Measurements from ENCODE around the gene CD52. TPM values are rescaled to one million over a fixed set of nuclear protein-coding genes. Genes with fewer than 3 reads are reported as not detected.
"Not testable (repeated sequence)": the region's sequence is repeated elsewhere in the genome, so short reads cannot be mapped to it uniquely, and the experiment has no call there.

Gene CD52
- total RNA-seq, 1 experiment from 2014 or later: 2.8 TPM

- POLR2A ChIA-PET; H3K4me1 Mint-ChIP-seq; H3K9me3 Mint-ChIP-seq; H3K4me3 Mint-ChIP-seq; DNase-seq (ENCODE audit: low spot score); H3K27ac Mint-ChIP-seq; H3K27me3 Mint-ChIP-seq (ENCODE audit: low read depth); ATAC-seq: not testable (repeated sequence)
- TF ChIP-seq ZNF121 (CRISPR knock-in tag; IDR thresholded peaks at IDR 0.05): peak; percentile 63; the same call in 1 of the 2 replicates
- H3K36me3 Mint-ChIP-seq: peaks cover 27% of the 10 kb centered on the region
- CTCF ChIA-PET: interaction anchor here (0.7 to 2.3 kb wide), 2 partner anchors 44 to 46 kb away, joined by 3 to 11 read pairs; no protein-coding TSS in a partner anchor
Measured at GRCh38 chr1:26329380-26329779, 11.6 kb downstream of the CD52 start.

- TF ChIP-seq ESRRA (CRISPR knock-in tag; IDR thresholded peaks at IDR 0.05; ENCODE audit: borderline replicate concordance) (no peak), USF2 (CRISPR knock-in tag; IDR thresholded peaks at IDR 0.05) (no peak), ZNF232 (CRISPR knock-in tag; IDR thresholded peaks at IDR 0.05) (no peak)
- TF ChIP-seq, protein P1, sequence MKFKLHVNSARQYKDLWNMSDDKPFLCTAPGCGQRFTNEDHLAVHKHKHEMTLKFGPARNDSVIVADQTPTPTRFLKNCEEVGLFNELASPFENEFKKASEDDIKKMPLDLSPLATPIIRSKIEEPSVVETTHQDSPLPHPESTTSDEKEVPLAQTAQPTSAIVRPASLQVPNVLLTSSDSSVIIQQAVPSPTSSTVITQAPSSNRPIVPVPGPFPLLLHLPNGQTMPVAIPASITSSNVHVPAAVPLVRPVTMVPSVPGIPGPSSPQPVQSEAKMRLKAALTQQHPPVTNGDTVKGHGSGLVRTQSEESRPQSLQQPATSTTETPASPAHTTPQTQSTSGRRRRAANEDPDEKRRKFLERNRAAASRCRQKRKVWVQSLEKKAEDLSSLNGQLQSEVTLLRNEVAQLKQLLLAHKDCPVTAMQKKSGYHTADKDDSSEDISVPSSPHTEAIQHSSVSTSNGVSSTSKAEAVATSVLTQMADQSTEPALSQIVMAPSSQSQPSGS (CRISPR knock-in tag; IDR thresholded peaks at IDR 0.05; ENCODE audit: borderline replicate concordance, low read depth): no peak
- no peak for ATAC-seq
- ChIA-PET POLR2A (no interaction called here), CTCF (interaction anchor here (0.7 to 2.3 kb wide), 2 partner anchors 40 to 45 kb away, joined by 5 to 11 read pairs; no protein-coding TSS in a partner anchor)
- no peak for DNase-seq (ENCODE audit: low spot score)
- Mint-ChIP-seq H3K27me3 (ENCODE audit: low read depth) (no peaks in the 10 kb centered on the region), H3K4me1 (peaks cover 6% of the 10 kb centered on the region), H3K9me3 (no peaks in the 10 kb centered on the region), H3K36me3 (peaks cover 19% of the 10 kb centered on the region), H3K27ac (no peak overlapping the region), H3K4me3 (no peak overlapping the region)
Measured at GRCh38 chr1:26330276-26330675, 12.5 kb downstream of the CD52 start.

DNA sequence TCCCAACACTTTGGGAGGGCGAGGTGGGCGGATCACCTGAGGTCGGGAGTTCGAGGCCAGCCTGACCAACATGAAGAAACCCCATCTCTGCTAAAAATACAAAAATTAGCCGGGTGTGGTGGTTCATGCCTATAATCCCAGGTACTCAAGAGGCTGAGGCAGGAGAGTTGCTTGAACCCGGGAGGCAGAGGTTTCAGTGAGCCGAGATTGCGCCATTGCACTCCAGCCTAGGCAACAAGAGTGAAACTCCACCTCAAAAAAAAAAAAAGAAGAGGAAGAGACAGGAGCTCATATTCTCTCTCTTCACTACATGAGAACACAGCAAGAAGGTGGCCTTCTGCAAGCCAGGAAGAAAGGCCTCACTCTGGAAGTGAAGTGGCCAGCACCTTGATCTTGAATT, 15.6 kb downstream of the CD52 start:
- H3K27ac Mint-ChIP-seq: not testable (repeated sequence)

DNA sequence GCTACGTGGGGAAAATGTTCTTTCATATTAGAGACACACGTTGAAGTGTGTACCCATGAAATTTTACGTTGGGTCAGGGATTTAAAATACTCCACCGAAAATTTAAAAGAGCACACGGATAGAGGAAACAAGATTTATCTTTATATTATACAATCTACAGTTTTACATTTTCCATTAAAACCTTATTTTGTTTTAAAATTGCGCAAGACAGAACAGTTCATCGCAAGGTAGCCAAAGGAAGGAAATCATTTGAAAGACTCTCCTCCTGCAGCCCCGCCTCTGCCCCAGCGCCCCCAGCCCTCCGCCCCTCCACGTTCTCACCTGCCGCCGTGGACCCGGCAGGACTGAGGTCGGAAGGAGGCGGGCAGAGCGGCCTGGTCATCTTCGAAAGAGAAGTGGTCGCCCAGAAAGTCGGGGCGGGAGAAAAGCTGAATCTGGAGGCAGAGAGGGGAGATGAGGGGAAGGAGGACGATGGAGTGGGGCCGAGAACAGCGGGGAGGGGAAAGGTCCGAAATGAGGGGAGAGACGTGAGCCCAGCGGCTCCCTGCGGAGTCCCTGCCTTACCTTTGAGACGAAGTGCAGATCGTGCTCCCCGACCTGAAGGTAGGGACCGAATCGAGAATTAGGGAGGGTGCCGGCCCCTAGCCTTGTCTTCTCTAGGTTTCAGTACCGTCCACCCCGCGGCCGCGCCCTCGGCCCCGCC, 18.2 kb downstream of the CD52 start:
- Mint-ChIP-seq H3K27me3 (ENCODE audit: low read depth) (peaks cover 8% of the 10 kb centered on the region), H3K4me1 (peaks cover 28% of the 10 kb centered on the region), H3K9me3 (no peaks in the 10 kb centered on the region), H3K27ac (peak overlapping the region; percentile 97), H3K4me3 (peak overlapping the region; percentile 96), H3K36me3 (peaks cover 11% of the 10 kb centered on the region; the same call in 1 of the 2 replicates)
- ATAC-seq: peak; percentile 17
- peak; percentile 74 for DNase-seq (ENCODE audit: low spot score)
- TF ChIP-seq ZNF232 (CRISPR knock-in tag; IDR thresholded peaks at IDR 0.05) (no peak), ATF3 (CRISPR knock-in tag; conservative IDR thresholded peaks at IDR 0.05) (no peak), ZNF671 (CRISPR knock-in tag; IDR thresholded peaks at IDR 0.05) (no peak), ATF1 (CRISPR knock-in tag; IDR thresholded peaks at IDR 0.05) (no peak), ZSCAN18 (CRISPR knock-in tag; IDR thresholded peaks at IDR 0.05) (no peak), PRDM15 (CRISPR knock-in tag; IDR thresholded peaks at IDR 0.05) (peak; percentile 86), HMGXB4 (CRISPR knock-in tag; IDR thresholded peaks at IDR 0.05) (0 out of 2 replicates have a peak, but pooled peaks have one; percentile 13), NFE2L1 (CRISPR knock-in tag; IDR thresholded peaks at IDR 0.05) (no peak), ZNF138 (CRISPR knock-in tag; conservative IDR thresholded peaks at IDR 0.05) (no peak)
- TF ChIP-seq, protein P2, sequence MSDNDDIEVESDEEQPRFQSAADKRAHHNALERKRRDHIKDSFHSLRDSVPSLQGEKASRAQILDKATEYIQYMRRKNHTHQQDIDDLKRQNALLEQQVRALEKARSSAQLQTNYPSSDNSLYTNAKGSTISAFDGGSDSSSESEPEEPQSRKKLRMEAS (CRISPR knock-in tag; IDR thresholded peaks at IDR 0.05): no peak
- ChIA-PET POLR2A (interaction anchor here (1.0 to 1.2 kb wide), 3 partner anchors 15 to 102 kb away, joined by 3 to 8 read pairs (median 4); partner anchors contain the start of gene CEP85), CTCF (interaction anchor here (0.6 to 2.2 kb wide), 9 partner anchors 14 to 895 kb away, joined by 3 to 18 read pairs (median 5); partner anchors contain the start of genes C1orf232 and ZNF593)

More for the DNA sequence above, 15.6 kb downstream of the CD52 start:
- CTCF ChIA-PET: interaction anchor here (0.9 kb wide), 1 partner anchor 57 kb away, joined by 3 read pairs; no protein-coding TSS in a partner anchor
- H3K4me3 Mint-ChIP-seq; H3K27me3 Mint-ChIP-seq (ENCODE audit: low read depth); ATAC-seq; POLR2A ChIA-PET; DNase-seq (ENCODE audit: low spot score); H3K9me3 Mint-ChIP-seq: not testable (repeated sequence)
- H3K4me1 Mint-ChIP-seq: peaks cover 20% of the 10 kb centered on the region
- H3K36me3 Mint-ChIP-seq: peaks cover 14% of the 10 kb centered on the region; the same call in 1 of the 2 replicates

Measured in WTC11 (cell line).